Naive B cell (primary cell): Measurements from ENCODE around the gene SHTN1. TPM values are rescaled to one million over a fixed set of nuclear protein-coding genes. Genes with fewer than 3 reads are reported as not detected.
A peak's percentile ranks its signal among the peaks of the same experiment; 100 is the strongest.

Experiments used
- ATAC-seq, 2 donors: fragments of 150-1000 bp; cut with Tn5 transposase; 2 replicates each; pipeline ENCODE4 v1.10.0; 2021; ENCODE audit warnings: low read depth in 2 of 2, mild to moderate bottlenecking in 2 of 2, moderate library complexity in 2 of 2
- DNase-seq: peaks from one replicate; pipeline ENCODE4 v3.0.0; 2022
- H3K27ac Mint-ChIP-seq, 6 donors: one replicate each; pipeline ENCODE4 v1.8.0; 2020 to 2022; ENCODE audit warnings: mild to moderate bottlenecking in 6 of 6, mixed read lengths in 6 of 6, moderate library complexity in 5 of 6, inconsistent platforms in 2 of 6
- H3K27me3 Mint-ChIP-seq, 3 donors: one replicate each; pipeline ENCODE4 v1.8.0; 2021 to 2022; ENCODE audit warnings: mixed read lengths in 3 of 3, mild to moderate bottlenecking in 1 of 3
- H3K36me3 Mint-ChIP-seq, 2 donors: one replicate each; pipeline ENCODE4 v1.8.0; 2020 to 2022; ENCODE audit warnings: mixed read lengths in 2 of 2, inconsistent platforms in 1 of 2, mild to moderate bottlenecking in 1 of 2
- H3K4me1 Mint-ChIP-seq, 3 donors: one replicate each; pipeline ENCODE4 v1.8.0; 2020 to 2022; ENCODE audit warnings: mixed read lengths in 3 of 3, inconsistent platforms in 1 of 3, mild to moderate bottlenecking in 1 of 3, moderate library complexity in 1 of 3
- H3K4me3 Mint-ChIP-seq, 8 donors: one replicate each; pipeline ENCODE4 v1.8.0; 2020 to 2022; ENCODE audit warnings: mild to moderate bottlenecking in 8 of 8, mixed read lengths in 8 of 8, moderate library complexity in 8 of 8, inconsistent platforms in 2 of 8
- H3K9me3 Mint-ChIP-seq, 7 donors: one replicate each; pipeline ENCODE4 v1.8.0; 2020 to 2022; ENCODE audit warnings: mixed read lengths in 7 of 7, mild to moderate bottlenecking in 5 of 7, inconsistent platforms in 2 of 7, moderate library complexity in 1 of 7
- polyA plus RNA-seq, 6 donors: library from polyadenylated mRNA; unstranded; fragments of 300-500 nt; fragmentation: Illumina TruSeq; gene quantifications; one replicate each; pipeline ENCODE4 v1.2.3, GENCODE V29; 2021; ENCODE audit warnings: low read depth in 6 of 6

Gene SHTN1
- polyA plus RNA-seq, 6 donors from 2014 or later = not detected

GRCh38 chr10:116848032-116848943 lies 156.7 kb downstream of the SHTN1 start:
- H3K27me3 Mint-ChIP-seq = peaks cover 43 to 61% (median 56%) of the 10 kb centered on the region in 3 donors
- H3K4me3 Mint-ChIP-seq = peak overlapping the region in 7 of 8 donors; percentile 30 to 90 (median 75)
- H3K4me1 Mint-ChIP-seq = peaks cover 5 to 25% (median 21%) of the 10 kb centered on the region in 3 donors
- peaks cover 6 to 9% of the 10 kb centered on the region in 2 donors for H3K36me3 Mint-ChIP-seq
- ATAC-seq = peak; percentile 87 to 90
- peaks cover 2 to 17% (median 7%) of the 10 kb centered on the region in 7 donors for H3K9me3 Mint-ChIP-seq
- DNase-seq = peak; percentile 32
- peak overlapping the region in 5 of 6 donors; percentile 64 to 92 (median 87) for H3K27ac Mint-ChIP-seq

DNA sequence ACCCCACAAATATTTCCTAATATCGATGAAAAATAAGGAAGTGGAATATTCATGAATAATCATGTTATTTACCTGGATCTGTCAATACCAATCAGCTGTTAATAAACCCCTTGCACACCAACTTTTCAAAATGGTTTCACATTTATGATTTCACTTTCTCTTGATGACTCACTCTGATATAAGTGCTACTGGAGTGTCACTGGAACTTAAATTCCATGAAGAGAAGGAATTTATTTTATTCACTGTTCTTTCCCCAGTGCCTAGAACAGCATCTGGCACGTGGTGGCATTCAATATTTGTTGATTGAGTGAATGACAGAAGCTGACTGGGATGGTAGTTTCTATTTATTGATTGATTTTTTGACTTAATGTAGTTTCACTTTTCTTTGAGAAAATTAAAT lies 159.2 kb downstream of the SHTN1 start:
- H3K27ac Mint-ChIP-seq = peak overlapping the region in 1 of 6 donors; percentile 7

GRCh38 chr10:116840389-116841075 lies 164.5 kb downstream of the SHTN1 start:
- no peak overlapping the region for H3K27ac Mint-ChIP-seq
- DNase-seq (no peak), ATAC-seq (no peak)
- no peak overlapping the region for H3K4me3 Mint-ChIP-seq
- peaks cover 0 to 8% (median 4%) of the 10 kb centered on the region in 3 donors for H3K27me3 Mint-ChIP-seq
- H3K9me3 Mint-ChIP-seq = peaks cover 0 to 3% (median 0%) of the 10 kb centered on the region in 7 donors
- no peaks in the 10 kb centered on the region for H3K36me3 Mint-ChIP-seq
- peaks cover 0 to 3% (median 2%) of the 10 kb centered on the region in 3 donors for H3K4me1 Mint-ChIP-seq

More for the DNA sequence above, 159.2 kb downstream of the SHTN1 start:
- peaks cover 0 to 11% (median 3%) of the 10 kb centered on the region in 7 donors for H3K9me3 Mint-ChIP-seq
- peaks cover 5 to 25% (median 21%) of the 10 kb centered on the region in 3 donors for H3K4me1 Mint-ChIP-seq
- ATAC-seq (no peak), DNase-seq (no peak)
- peaks cover 30 to 43% (median 39%) of the 10 kb centered on the region in 3 donors for H3K27me3 Mint-ChIP-seq
- no peak overlapping the region for H3K4me3 Mint-ChIP-seq
- peaks cover 0 to 9% of the 10 kb centered on the region in 2 donors for H3K36me3 Mint-ChIP-seq

DNA sequence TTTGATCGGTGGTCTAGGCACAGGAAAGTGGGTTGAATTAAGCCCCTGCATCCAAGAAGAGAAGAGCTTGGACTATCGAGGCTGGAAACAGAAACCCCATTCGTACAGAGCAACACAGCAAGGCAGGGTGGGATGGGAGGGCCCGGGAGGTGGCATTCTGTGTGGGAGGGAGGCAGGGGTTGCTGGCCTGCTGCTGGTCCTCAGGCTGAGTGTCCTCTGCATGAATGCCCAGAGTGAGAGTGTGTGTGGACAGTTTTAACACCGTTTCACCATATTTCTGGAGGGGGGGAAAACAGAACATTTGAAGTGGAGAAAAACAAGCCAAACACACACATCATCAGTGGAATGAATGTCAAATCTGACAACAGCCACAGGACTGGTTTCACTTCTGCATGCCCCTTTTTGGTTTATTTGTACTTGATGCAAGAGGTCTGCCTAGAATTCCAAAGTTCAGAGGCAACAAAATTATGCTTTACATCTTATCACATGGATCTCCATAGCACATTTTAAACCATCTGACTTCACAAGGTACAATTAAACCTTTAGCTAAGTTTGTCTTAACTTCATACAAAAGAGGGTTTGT lies 166.8 kb downstream of the SHTN1 start:
- DNase-seq = no peak
- Mint-ChIP-seq H3K4me3 (peak overlapping the region in 1 of 8 donors; percentile 15), H3K27ac (peak overlapping the region in 1 of 6 donors; percentile 70)

DNA sequence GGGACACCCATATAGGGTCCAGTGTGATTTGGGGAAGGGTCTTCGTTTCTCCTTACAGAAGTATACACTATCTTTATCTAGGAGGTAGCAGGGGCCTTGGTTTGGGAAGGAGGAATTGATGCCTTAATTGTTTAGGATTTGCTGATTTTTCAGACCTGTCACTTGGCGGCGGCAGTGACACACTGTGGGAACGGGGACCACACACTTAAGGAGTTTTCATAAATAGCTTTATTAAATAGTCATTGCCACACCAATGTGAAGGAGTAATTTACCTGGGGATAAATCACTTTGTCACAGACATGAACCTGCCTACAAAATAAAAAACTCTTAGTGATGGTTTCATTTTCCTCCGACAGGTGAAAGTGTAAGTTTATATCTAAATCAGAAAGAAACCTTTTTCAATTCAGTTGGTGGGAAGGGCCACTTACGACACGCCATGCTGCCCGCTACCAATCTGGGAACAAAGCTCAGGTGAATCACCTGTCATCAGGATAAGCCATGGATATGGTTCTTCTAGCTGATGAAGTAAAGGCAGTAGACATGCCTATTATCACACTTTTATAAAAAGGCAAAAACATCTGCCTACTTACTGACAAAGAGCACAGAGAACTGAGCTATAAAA lies 168.0 kb downstream of the SHTN1 start:
- Mint-ChIP-seq H3K27ac (no peak overlapping the region), H3K4me1 (peaks cover 0 to 2% (median 0%) of the 10 kb centered on the region in 3 donors), H3K9me3 (peaks cover 0 to 1% (median 0%) of the 10 kb centered on the region in 7 donors), H3K36me3 (no peaks in the 10 kb centered on the region), H3K4me3 (no peak overlapping the region), H3K27me3 (no peaks in the 10 kb centered on the region)
- DNase-seq (no peak), ATAC-seq (no peak)

More for the DNA sequence above, 166.8 kb downstream of the SHTN1 start:
- peak in 1 of 2 donors; percentile 55 for ATAC-seq
- H3K4me1 Mint-ChIP-seq = peaks cover 0 to 2% (median 0%) of the 10 kb centered on the region in 3 donors
- no peaks in the 10 kb centered on the region for H3K27me3 Mint-ChIP-seq
- H3K9me3 Mint-ChIP-seq = peaks cover 0 to 1% (median 0%) of the 10 kb centered on the region in 7 donors
- no peaks in the 10 kb centered on the region for H3K36me3 Mint-ChIP-seq

- no peak for ATAC-seq
- peaks cover 0 to 5% (median under 1%) of the 10 kb centered on the region in 7 donors for H3K9me3 Mint-ChIP-seq
- no peaks in the 10 kb centered on the region for H3K27me3 Mint-ChIP-seq
- peaks cover 0 to 2% (median 0%) of the 10 kb centered on the region in 3 donors for H3K4me1 Mint-ChIP-seq
- H3K27ac Mint-ChIP-seq = no peak overlapping the region
- no peaks in the 10 kb centered on the region for H3K36me3 Mint-ChIP-seq
- H3K4me3 Mint-ChIP-seq = no peak overlapping the region
- DNase-seq = no peak
Observed at GRCh38 chr10:116836083-116836482, 168.9 kb downstream of the SHTN1 start.

- no peak for DNase-seq
- ATAC-seq = no peak
- Mint-ChIP-seq H3K4me3 (no peak overlapping the region), H3K27me3 (no peaks in the 10 kb centered on the region), H3K27ac (no peak overlapping the region), H3K9me3 (peaks cover 0 to 7% (median 1%) of the 10 kb centered on the region in 7 donors), H3K36me3 (no peaks in the 10 kb centered on the region), H3K4me1 (peaks cover 0 to 2% (median 0%) of the 10 kb centered on the region in 3 donors)
Observed at GRCh38 chr10:116835658-116836057, 169.3 kb downstream of the SHTN1 start.

DNA sequence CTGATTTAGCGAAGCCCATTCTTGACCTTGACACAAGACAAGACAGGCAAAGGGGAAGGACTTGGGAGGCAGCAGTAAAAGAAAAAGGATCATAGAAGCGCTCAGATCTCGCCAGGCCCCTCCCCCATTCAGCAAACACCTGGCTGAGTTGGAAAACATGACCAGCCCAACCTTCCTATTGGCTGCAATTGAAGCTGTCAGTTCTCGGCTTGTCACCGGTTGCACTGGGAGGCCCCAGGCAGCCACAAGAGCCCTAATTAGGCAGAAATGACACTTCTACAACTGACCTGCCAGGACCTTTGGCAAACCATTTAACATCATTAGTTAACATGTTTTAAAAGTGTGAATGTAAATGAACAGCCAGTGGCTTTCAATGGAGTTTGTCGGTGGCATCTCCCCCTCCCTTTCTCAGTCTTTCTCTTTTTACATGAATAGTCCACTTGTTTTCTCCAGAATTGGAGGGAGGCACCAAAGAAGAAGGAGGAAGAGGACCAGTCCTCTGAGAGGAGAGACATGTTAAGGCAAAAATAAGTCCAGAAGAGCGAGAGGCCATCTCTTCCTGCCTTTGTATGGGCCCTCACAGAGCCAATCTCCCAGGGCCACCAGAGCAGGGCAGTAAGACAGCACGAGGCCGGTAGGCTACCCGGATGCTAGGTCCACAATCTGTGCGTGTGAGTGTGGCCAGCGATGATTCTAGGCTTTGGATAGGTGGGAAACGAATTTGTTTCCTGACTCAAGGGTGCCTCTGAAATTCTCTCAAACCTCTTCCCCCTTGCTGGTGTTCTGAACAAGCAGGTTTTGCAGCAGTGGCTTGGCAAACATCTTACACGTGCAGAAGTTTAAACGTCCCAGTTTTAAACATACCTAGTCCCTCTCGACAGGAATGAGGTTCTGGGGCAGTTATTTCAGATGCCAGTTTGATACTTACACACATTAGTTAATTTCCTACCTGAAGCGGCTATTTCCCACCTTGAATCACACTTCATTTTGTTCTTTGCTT lies 170.7 kb downstream of the SHTN1 start:
- no peak for ATAC-seq
- H3K4me3 Mint-ChIP-seq = no peak overlapping the region
- no peak for DNase-seq
- H3K36me3 Mint-ChIP-seq = no peaks in the 10 kb centered on the region
- H3K4me1 Mint-ChIP-seq = peaks cover 0 to 2% (median 0%) of the 10 kb centered on the region in 3 donors
- H3K27ac Mint-ChIP-seq = peak overlapping the region in 2 of 6 donors; percentile 38 to 54
- peaks cover 0 to 7% (median 1%) of the 10 kb centered on the region in 7 donors for H3K9me3 Mint-ChIP-seq
- H3K27me3 Mint-ChIP-seq = no peaks in the 10 kb centered on the region

GRCh38 chr10:116831790-116832189 lies 173.2 kb downstream of the SHTN1 start:
- H3K27me3 Mint-ChIP-seq = no peaks in the 10 kb centered on the region
- no peak for ATAC-seq
- no peaks in the 10 kb centered on the region for H3K36me3 Mint-ChIP-seq
- no peak overlapping the region for H3K27ac Mint-ChIP-seq
- peaks cover 0 to 7% (median 1%) of the 10 kb centered on the region in 7 donors for H3K9me3 Mint-ChIP-seq
- H3K4me3 Mint-ChIP-seq = no peak overlapping the region
- no peak for DNase-seq
- no peaks in the 10 kb centered on the region for H3K4me1 Mint-ChIP-seq
